Endothelial cell of umbilical vein (primary cell): ENCODE results near the gene CSE1L. TPM values are rescaled to one million over a fixed set of nuclear protein-coding genes. Genes with fewer than 3 reads are reported as not detected.

Source experiments
- BruUV-seq: library from RNA; stranded (reverse); fragments of 400-500 nt; replicated peaks from 2 replicates; lab custom pipeline; 2021; lab: Mats Ljungman, UMichigan
- CTCF ChIA-PET: fragments of 300-600, 350-600 bp; sonication (Branson Sonifier 250); formaldehyde crosslinking; loops from one replicate; lab custom pipeline; 2021; ENCODE audit warnings: antibody characterized with exemption, inconsistent platforms; lab: Charles Lee
- POLR2A ChIA-PET: fragments of 300-600, 350-600 bp; sonication (Branson Sonifier 250); formaldehyde crosslinking; loops from one replicate; lab custom pipeline; 2021; ENCODE audit warnings: antibody characterized with exemption, inconsistent platforms; lab: Charles Lee
- DNase-seq: peaks from one replicate; pipeline ENCODE4 v3.0.0-alpha.2; 2011; ENCODE audit warnings: low read depth, low spot score
- FAIRE-seq: peaks from 2 replicates; lab custom pipeline; 2011; peaks lifted over from hg19 to GRCh38; lab: Jason Lieb, UNC
- H2AFZ ChIP-seq: 2 replicates; pipeline ENCODE4 v1.6.0; 2012; ENCODE audit warnings: low read depth, low read length, control low read depth, inconsistent platforms
- H3K27ac ChIP-seq: 2 replicates; pipeline ENCODE4 v1.5.1; 2011; ENCODE audit warnings: low read depth, mild to moderate bottlenecking, control low read depth, low read length, moderate library complexity; ENCODE audit not compliant: insufficient read depth
- H3K27me3 ChIP-seq, 2 experiments: 2 replicates each; pipeline versions ENCODE4 v1.6.0 to v1.6.1; 2011; ENCODE audit warnings: low read length in 2 of 2, mixed read lengths in 1 of 2; ENCODE audit not compliant: control insufficient read depth in 2 of 2, insufficient read depth in 2 of 2
- H3K36me3 ChIP-seq, 2 experiments: 2 replicates in 1 of 2; 3 replicates in 1 of 2; pipeline ENCODE4 v1.5.1; 2011; ENCODE audit warnings: low read length in 2 of 2, mild to moderate bottlenecking in 1 of 2, moderate library complexity in 1 of 2; ENCODE audit not compliant: control insufficient read depth in 2 of 2, insufficient read depth in 2 of 2; ENCODE audit errors: extremely low read depth in 1 of 2
- H3K4me1 ChIP-seq: 3 replicates; pipeline ENCODE4 v1.5.1; 2011; ENCODE audit warnings: mild to moderate bottlenecking, low read length; ENCODE audit not compliant: control insufficient read depth, insufficient read depth; ENCODE audit errors: extremely low read depth
- H3K4me2 ChIP-seq: 2 replicates; pipeline ENCODE4 v1.6.1; 2011; ENCODE audit warnings: low read length, control low read depth, mixed read lengths; ENCODE audit not compliant: insufficient read depth
- H3K4me3 ChIP-seq, 3 experiments: fragments of 200-600 bp in 1 of 3; sonication (generic), shearing (Covaris generic) in 1 of 3; replicated peaks in 1 of 3; 2 replicates each; pipeline ENCODE4 v1.5.1; 2011 to 2016; ENCODE audit warnings: control low read depth in 3 of 3, low read length in 3 of 3, mild to moderate bottlenecking in 2 of 3, inconsistent platforms in 1 of 3, low read depth in 1 of 3, moderate library complexity in 1 of 3; ENCODE audit not compliant: insufficient read depth in 1 of 3
- H3K79me2 ChIP-seq: 2 replicates; pipeline ENCODE4 v1.6.0; 2012; ENCODE audit warnings: low read length, inconsistent platforms; ENCODE audit not compliant: control insufficient read depth, insufficient read depth
- H3K9ac ChIP-seq: replicated peaks from 2 replicates; pipeline ENCODE3; 2011; ENCODE audit warnings: low read length, control low read depth; ENCODE audit not compliant: insufficient read depth; ENCODE audit errors: extremely low read depth
- H3K9me1 ChIP-seq: replicated peaks from 3 replicates; pipeline ENCODE4 v1.6.0; 2011; ENCODE audit warnings: mild to moderate bottlenecking, low read length; ENCODE audit not compliant: control insufficient read depth, insufficient read depth; ENCODE audit errors: extremely low read depth
- H3K9me3 ChIP-seq: replicated peaks from 2 replicates; pipeline ENCODE4 v1.5.1; 2012; ENCODE audit warnings: low read length, inconsistent platforms; ENCODE audit not compliant: control insufficient read depth, insufficient read depth
- H4K20me1 ChIP-seq: replicated peaks from 2 replicates; pipeline ENCODE3; 2011; ENCODE audit warnings: mild to moderate bottlenecking, low read length; ENCODE audit not compliant: control insufficient read depth, insufficient read depth; ENCODE audit errors: extremely low read depth
- CTCF ChIP-seq, 2 donors: IDR thresholded peaks; 1 replicate in 1 of 2; 2 replicates in 1 of 2; pipeline ENCODE4 v1.5.1; 2011; ENCODE audit warnings: low read length in 2 of 2, mild to moderate bottlenecking in 2 of 2, moderate library complexity in 2 of 2, control low read depth in 1 of 2, inconsistent platforms in 1 of 2, low read depth in 1 of 2; ENCODE audit not compliant: insufficient read depth in 1 of 2; ENCODE audit errors: extremely low read depth in 1 of 2
- EZH2 ChIP-seq: IDR thresholded peaks from 2 replicates; pipeline ENCODE4 v1.6.1; 2012; ENCODE audit warnings: borderline replicate concordance, low read depth, mild to moderate bottlenecking, moderate library complexity, low read length, inconsistent platforms; ENCODE audit not compliant: severe bottlenecking
- FOS ChIP-seq: IDR thresholded peaks from 2 replicates; pipeline ENCODE4 v1.6.1; 2011; ENCODE audit warnings: mild to moderate bottlenecking, low read length, moderate library complexity, borderline replicate concordance; ENCODE audit not compliant: insufficient read depth
- GATA2 ChIP-seq: IDR thresholded peaks from 2 replicates; pipeline ENCODE4 v1.7.0; 2011; ENCODE audit warnings: low read depth, mild to moderate bottlenecking, moderate library complexity, mixed read lengths, low read length; ENCODE audit not compliant: insufficient read length, insufficient read depth
- JUN ChIP-seq: IDR thresholded peaks from 2 replicates; pipeline ENCODE4 v1.6.1; 2011; ENCODE audit warnings: borderline replicate concordance, low read depth; ENCODE audit not compliant: insufficient read length, insufficient read depth
- MAX ChIP-seq: IDR thresholded peaks from 2 replicates; pipeline ENCODE4 v1.6.1; 2011; ENCODE audit not compliant: insufficient read depth, insufficient read length
- MYC ChIP-seq: IDR thresholded peaks from one replicate; pipeline ENCODE4 v1.6.1; 2011; ENCODE audit warnings: mild to moderate bottlenecking, low read depth, low read length
- POLR2A ChIP-seq: IDR thresholded peaks from 2 replicates; pipeline ENCODE4 v1.6.1; 2012; ENCODE audit warnings: low read depth, mild to moderate bottlenecking, control low read depth, low read length
- POLR2AphosphoS5 ChIP-seq: IDR thresholded peaks from 2 replicates; pipeline ENCODE4 v1.6.1; 2012; ENCODE audit warnings: low read depth, mild to moderate bottlenecking, control low read depth, low read length, moderate library complexity; ENCODE audit not compliant: insufficient read depth
- dilution Hi-C: fragments of 300-500 bp; cut with MboI; formaldehyde crosslinking; loops from one replicate; pipeline ENCODE4 v1.15.0; 2019; ENCODE audit warnings: low sequenced_read_pairs; ENCODE audit not compliant: extremely low pct_ligation_motif_present
- intact Hi-C: fragments of 100-400 bp; cut with micrococcal nuclease; formaldehyde crosslinking; loops from one replicate; pipeline ENCODE4 v1.10.0; 2022
- polyA plus RNA-seq, 4 experiments: library from polyadenylated mRNA; depleted of rRNA in 3 of 4; stranded (reverse) in 3 of 4; unstranded in 1 of 4; fragments of >200 nt; gene quantifications; 2 replicates each; pipeline versions ENCODE4 v1.2.1 to v1.2.3, GENCODE V29; 2011 to 2012; ENCODE audit warnings: missing spikeins in 1 of 4
- total RNA-seq: library from RNA; stranded (reverse); gene quantifications from 2 replicates; pipeline ENCODE4 v1.2.3, GENCODE V29; 2021

Gene CSE1L
- total and polyA plus RNA-seq, 2 donors (not counting 3 experiments of a cell fraction or from before 2014, with no cell fraction given), result 35.1 to 118 TPM

GRCh38 chr20:49034070-49034732 is 11.9 kb upstream of the CSE1L start:
- no peak for TF ChIP-seq CTCF (IDR thresholded peaks at IDR 0.05; ENCODE audit: extremely low read depth in 1 of 2, insufficient read depth in 1 of 2, low read depth in 1 of 2, low read length in 2 of 2)
- TF ChIP-seq POLR2AphosphoS5, result no peak
- no peak for TF ChIP-seq POLR2A
- no peak for TF ChIP-seq JUN
- no peak for TF ChIP-seq MAX
- no peak for TF ChIP-seq FOS
- TF ChIP-seq MYC, result no peak
- no peak for TF ChIP-seq EZH2
- no peak for TF ChIP-seq GATA2
- intact Hi-C loops, result no loop called here
- BruUV-seq, result no TSS peak
- Histone ChIP-seq H3K27ac (no peak overlapping the region), H3K27me3 (no peaks in the 10 kb centered on the region), H3K4me1 (no peaks in the 10 kb centered on the region), H3K4me2 (no peak overlapping the region), H3K9me1 (no peaks in the 10 kb centered on the region), H3K9ac (no peak overlapping the region), H3K4me3 (no peak overlapping the region), H3K36me3 (peaks cover 12 to 13% of the 10 kb centered on the region in 2 experiments), H3K79me2 (no peaks in the 10 kb centered on the region), H3K9me3 (no peaks in the 10 kb centered on the region), H2AFZ (no peak overlapping the region), H4K20me1 (no peaks in the 10 kb centered on the region)
- POLR2A ChIA-PET, result interaction anchor here (0.6 kb wide), 1 partner anchor 77 kb away, joined by 3 read pairs; no protein-coding TSS in a partner anchor
- dilution Hi-C loops, result no loop called here
- CTCF ChIA-PET, result no interaction called here
- no peak for DNase-seq
- FAIRE-seq, result no peak
